Kidney epithelial cell (primary cell): ENCODE results near the gene TMEM74B. TPM values are rescaled to one million over a fixed set of nuclear protein-coding genes. Genes with fewer than 3 reads are reported as not detected.

ENCODE experiments used
- DNase-seq: peaks from one replicate; pipeline ENCODE4 v3.0.0-alpha.2; 2010; ENCODE audit warnings: low read depth
- H3K27me3 ChIP-seq: 2 replicates; pipeline ENCODE4 v1.6.0; 2011; ENCODE audit warnings: low read length; ENCODE audit not compliant: control insufficient read depth, insufficient read depth
- H3K36me3 ChIP-seq: 2 replicates; pipeline ENCODE4 v1.5.1; 2011; ENCODE audit warnings: low read length; ENCODE audit not compliant: control insufficient read depth, insufficient read depth
- H3K4me3 ChIP-seq: 2 replicates; pipeline ENCODE4 v1.5.1; 2011; ENCODE audit warnings: low read depth, mild to moderate bottlenecking, control low read depth, low read length
- total RNA-seq: library from RNA; depleted of rRNA; stranded (reverse); fragments of >200 nt; gene quantifications from 2 replicates; pipeline ENCODE4 v1.2.3, GENCODE V29; 2015
- TF ChIP-seq, protein P1 (sequence below): IDR thresholded peaks from 2 replicates; pipeline ENCODE4 v1.5.1; 2011; ENCODE audit warnings: mild to moderate bottlenecking, moderate library complexity, low read length, control low read depth, inconsistent platforms; ENCODE audit not compliant: insufficient read depth, poor library complexity, severe bottlenecking

TMEM74B gene
- total RNA-seq, 1 donor from 2014 or later = 4.5 TPM

DNA sequence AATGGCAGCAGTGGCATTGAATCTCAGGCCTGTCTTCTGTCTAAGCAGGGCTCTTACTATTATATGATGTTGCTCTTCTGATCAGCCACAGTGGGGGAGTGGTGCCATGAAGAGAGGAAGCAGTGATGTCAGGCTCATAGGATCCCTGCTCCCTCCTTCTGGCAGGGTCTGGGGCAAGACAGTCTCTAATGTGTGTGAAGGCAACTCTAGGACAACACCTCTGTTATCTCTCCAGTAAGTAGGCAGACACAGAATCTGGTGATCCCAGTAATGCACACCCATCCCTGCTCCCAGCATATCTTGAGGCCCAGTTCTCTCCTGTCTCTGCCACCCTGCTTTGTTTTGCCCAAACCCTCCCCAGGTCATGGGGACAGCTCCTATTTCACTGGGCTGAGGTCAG lies 27.2 kb upstream of the TMEM74B start:
- no peak overlapping the region for H3K4me3 ChIP-seq
- DNase-seq = no peak
- H3K36me3 ChIP-seq = no peaks in the 10 kb centered on the region
- peaks cover 17% of the 10 kb centered on the region for H3K27me3 ChIP-seq
- TF ChIP-seq, protein P1, sequence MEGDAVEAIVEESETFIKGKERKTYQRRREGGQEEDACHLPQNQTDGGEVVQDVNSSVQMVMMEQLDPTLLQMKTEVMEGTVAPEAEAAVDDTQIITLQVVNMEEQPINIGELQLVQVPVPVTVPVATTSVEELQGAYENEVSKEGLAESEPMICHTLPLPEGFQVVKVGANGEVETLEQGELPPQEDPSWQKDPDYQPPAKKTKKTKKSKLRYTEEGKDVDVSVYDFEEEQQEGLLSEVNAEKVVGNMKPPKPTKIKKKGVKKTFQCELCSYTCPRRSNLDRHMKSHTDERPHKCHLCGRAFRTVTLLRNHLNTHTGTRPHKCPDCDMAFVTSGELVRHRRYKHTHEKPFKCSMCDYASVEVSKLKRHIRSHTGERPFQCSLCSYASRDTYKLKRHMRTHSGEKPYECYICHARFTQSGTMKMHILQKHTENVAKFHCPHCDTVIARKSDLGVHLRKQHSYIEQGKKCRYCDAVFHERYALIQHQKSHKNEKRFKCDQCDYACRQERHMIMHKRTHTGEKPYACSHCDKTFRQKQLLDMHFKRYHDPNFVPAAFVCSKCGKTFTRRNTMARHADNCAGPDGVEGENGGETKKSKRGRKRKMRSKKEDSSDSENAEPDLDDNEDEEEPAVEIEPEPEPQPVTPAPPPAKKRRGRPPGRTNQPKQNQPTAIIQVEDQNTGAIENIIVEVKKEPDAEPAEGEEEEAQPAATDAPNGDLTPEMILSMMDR = no peak

DNA sequence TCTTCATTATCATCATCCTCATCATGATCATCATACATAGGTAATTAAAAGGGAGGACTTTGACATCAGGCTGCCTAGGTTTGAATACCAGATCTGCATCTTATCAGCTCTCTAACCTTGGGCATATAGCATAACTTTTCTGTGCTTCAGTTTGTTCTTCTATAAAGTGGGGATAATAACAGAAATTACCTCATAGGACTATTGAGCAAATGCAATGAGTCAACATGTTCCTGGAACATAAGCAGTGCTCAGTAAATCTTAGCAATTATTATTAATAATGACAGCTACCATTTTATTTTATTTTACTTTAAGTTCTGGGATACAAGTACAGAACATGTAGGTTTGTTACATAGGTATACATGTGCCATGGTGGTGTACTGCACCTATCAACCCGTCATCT lies 25.7 kb upstream of the TMEM74B start:
- TF ChIP-seq, protein P1 = no peak
- no peak for DNase-seq

DNA sequence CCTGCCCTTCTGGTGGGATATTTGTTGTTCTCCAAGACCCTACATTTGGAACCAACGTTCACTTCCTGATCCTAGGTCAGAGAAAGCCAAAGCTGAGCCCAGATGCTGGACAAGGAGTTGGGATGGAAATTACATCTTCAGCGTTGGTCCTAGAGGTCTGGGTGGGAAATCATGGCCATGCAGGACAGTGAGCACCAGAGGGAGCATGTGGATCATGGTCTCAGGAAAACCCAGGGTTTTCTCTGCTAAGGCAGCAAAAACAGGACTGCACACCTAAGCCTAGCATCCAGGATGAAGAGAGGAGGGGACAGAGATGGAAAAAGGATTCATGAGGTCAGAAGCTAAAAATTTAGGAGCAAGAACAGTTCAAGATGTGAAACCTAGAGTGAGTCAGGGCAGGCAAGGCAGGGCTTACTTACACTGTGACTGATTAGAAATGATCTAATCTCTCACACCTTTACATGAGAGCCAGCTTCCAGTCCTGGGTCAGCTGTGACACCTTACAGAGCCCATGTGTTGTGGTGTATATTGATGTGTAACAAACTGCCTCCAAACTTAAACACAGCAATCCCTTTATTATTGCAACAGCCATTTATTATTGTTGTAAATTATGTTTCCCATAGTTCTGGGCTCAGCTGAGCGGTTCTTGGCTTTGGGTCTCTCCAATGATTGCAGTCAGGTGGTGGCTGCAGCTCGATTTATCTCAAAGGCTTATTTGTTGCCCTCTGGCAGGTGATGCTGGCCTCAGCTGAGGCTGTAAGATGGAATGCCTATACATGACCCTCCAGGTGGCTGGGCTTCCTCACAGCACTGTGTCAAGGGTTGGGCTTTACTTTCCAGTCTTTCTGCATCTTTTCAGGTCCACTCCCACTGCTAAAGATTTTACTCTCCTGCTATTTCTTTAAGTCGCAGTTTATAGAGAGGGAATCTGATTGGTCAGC lies 24.9 kb upstream of the TMEM74B start:
- Histone ChIP-seq H3K27me3 (peaks cover 22% of the 10 kb centered on the region), H3K36me3 (no peaks in the 10 kb centered on the region), H3K4me3 (no peak overlapping the region)
- DNase-seq = no peak
- TF ChIP-seq, protein P1 = peak; percentile 23

More for the DNA sequence above, 25.7 kb upstream of the TMEM74B start:
- peaks cover 22% of the 10 kb centered on the region for H3K27me3 ChIP-seq
- no peak overlapping the region for H3K4me3 ChIP-seq
- no peaks in the 10 kb centered on the region for H3K36me3 ChIP-seq

DNA sequence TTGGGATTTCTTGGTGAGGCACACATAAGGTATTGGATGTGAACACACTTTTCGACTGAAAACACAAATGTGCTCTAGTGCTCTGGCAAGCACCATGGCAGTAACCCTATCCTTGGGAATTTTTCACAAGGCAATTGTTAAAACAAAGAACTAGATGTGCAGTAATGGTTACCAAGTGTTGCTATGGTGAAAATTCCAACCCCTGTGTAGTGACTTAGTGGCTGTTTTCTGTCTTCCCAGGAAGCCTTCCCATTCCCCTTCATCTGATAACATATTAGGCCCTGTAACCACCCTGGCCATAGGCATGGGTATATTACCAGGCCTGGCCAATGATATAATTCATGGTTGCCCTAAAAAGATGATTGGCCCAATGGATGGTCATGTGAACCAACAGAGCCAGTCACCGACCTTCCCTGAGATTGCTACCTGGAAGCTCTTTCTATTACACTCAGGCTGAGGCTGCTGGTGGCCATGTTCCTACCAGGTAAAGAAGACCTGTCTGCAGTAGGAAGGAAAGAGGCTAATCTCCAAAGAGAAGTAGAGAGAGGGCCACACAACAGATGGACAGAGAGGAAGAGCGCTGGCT lies 22.6 kb upstream of the TMEM74B start:
- H3K27me3 ChIP-seq = peaks cover 22% of the 10 kb centered on the region
- no peak overlapping the region for H3K4me3 ChIP-seq
- no peaks in the 10 kb centered on the region for H3K36me3 ChIP-seq
- DNase-seq = no peak
- TF ChIP-seq, protein P1 = no peak

DNA sequence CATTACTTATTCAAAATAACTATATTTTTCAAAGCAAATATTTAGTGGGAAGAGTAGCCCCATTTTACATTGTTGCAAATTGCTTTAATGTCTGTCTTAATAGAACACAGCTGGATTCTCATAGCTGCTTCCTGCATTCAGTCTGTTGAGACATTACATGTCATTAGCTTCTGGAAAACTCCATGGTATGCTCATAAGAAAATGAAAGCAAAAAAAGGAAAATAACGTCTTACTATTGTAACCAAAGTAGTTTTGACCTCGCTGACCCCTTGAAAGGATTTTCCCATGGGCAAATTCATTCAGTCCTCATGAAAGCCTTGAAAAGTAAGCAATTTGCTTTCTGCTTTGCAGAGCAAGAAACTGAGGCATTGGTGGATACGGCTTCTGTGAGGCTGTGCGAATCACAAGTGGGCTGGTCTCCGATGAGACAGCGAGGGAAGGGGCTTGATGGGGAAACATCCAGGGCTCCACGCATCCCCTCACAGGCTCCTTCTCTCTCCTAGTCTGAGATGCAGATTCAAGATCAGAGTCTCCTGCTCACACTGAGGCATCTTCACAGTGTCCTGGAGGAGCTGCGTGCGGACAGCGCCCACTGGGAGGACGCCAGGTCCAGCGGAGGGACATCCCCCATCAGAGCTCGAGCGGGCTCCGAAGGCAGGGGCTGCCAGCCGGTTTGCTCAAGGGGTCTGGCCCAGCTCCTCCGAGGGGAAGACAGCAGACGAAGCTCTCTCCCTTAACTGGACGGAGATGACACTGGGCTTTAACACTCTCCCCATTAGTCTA lies 21.8 kb upstream of the TMEM74B start:
- H3K27me3 ChIP-seq = peaks cover 22% of the 10 kb centered on the region
- H3K4me3 ChIP-seq = no peak overlapping the region
- TF ChIP-seq, protein P1 = no peak
- no peaks in the 10 kb centered on the region for H3K36me3 ChIP-seq
- DNase-seq = no peak
